ENCODE results near the gene SLCO3A1. TPM values are rescaled to one million over a fixed set of nuclear protein-coding genes. Genes with fewer than 3 reads are reported as not detected.

SLCO3A1 gene
- total RNA-seq, 1 experiment from 2014 or later, result 37.8 TPM

- peaks cover 7% of the 10 kb centered on the region; the same call in 1 of the 2 replicates for H3K36me3 ChIP-seq (ENCODE audit: low read depth)
- peaks cover 81% of the 10 kb centered on the region for H3K79me2 ChIP-seq (ENCODE audit: low read depth)
- peaks cover 17% of the 10 kb centered on the region; the same call in 1 of the 2 replicates for H3F3A ChIP-seq (ENCODE audit: insufficient read depth, low read depth)
- ChIA-PET CTCF (no interaction called here), POLR2A (ENCODE audit: unreplicated experiment) (no interaction called here)
- peak overlapping the region; percentile 45 for H3K4me2 ChIP-seq
- no peaks in the 10 kb centered on the region for H3K9me3 ChIP-seq (ENCODE audit: insufficient read depth, low read depth)
- H3K27ac ChIP-seq, result peak overlapping the region; percentile 74
- no peaks in the 10 kb centered on the region for H3K27me3 ChIP-seq (ENCODE audit: insufficient read depth, low read depth)
- no peaks in the 10 kb centered on the region for H4K20me1 ChIP-seq (ENCODE audit: insufficient read depth)
- no peak overlapping the region for H2AFZ ChIP-seq
- no peaks in the 10 kb centered on the region for H3K9me2 ChIP-seq (ENCODE audit: insufficient read depth)
- DNase-seq, result no peak
- intact Hi-C loops (cut with micrococcal nuclease; ENCODE audit: unreplicated experiment), result loop anchor here (2.0 to 10.0 kb wide), 2 partner anchors 33 to 117 kb away; no protein-coding TSS in a partner anchor
- H3K4me3 ChIP-seq, result no peak overlapping the region
- BruUV-seq (replicated peaks), result no TSS peak
- TF ChIP-seq CTCF (conservative IDR thresholded peaks at IDR 0.05) (no peak), EZH2 (IDR thresholded peaks at IDR 0.05; ENCODE audit: low read depth) (no peak)
- peaks cover 54% of the 10 kb centered on the region for H3K4me1 ChIP-seq (replicated peaks; ENCODE audit: insufficient read depth)
Observed at GRCh38 chr15:91857772-91858171, 4.3 kb downstream of the SLCO3A1 start.

GRCh38 chr15:91860498-91860897 is 7.0 kb downstream of the SLCO3A1 start:
- no peak overlapping the region for H3K27ac ChIP-seq
- H3K27me3 ChIP-seq (ENCODE audit: insufficient read depth, low read depth), result no peaks in the 10 kb centered on the region
- peaks cover 60% of the 10 kb centered on the region for H3K4me1 ChIP-seq (replicated peaks; ENCODE audit: insufficient read depth)
- no peaks in the 10 kb centered on the region for H3K9me3 ChIP-seq (ENCODE audit: insufficient read depth, low read depth)
- no peak overlapping the region for H3K4me3 ChIP-seq
- TF ChIP-seq CTCF (conservative IDR thresholded peaks at IDR 0.05), result no peak
- TF ChIP-seq EZH2 (IDR thresholded peaks at IDR 0.05; ENCODE audit: low read depth), result no peak
- POLR2A ChIA-PET (ENCODE audit: unreplicated experiment), result no interaction called here
- no peak overlapping the region for H3K4me2 ChIP-seq
- peaks cover 7% of the 10 kb centered on the region; the same call in 1 of the 2 replicates for H3K36me3 ChIP-seq (ENCODE audit: low read depth)
- no peaks in the 10 kb centered on the region for H4K20me1 ChIP-seq (ENCODE audit: insufficient read depth)
- peaks cover 95% of the 10 kb centered on the region for H3K79me2 ChIP-seq (ENCODE audit: low read depth)
- intact Hi-C loops (cut with micrococcal nuclease; ENCODE audit: unreplicated experiment), result loop anchor here (10.0 kb wide), 1 partner anchor 784 kb away; no protein-coding TSS in a partner anchor
- H3K9me2 ChIP-seq (ENCODE audit: insufficient read depth), result no peaks in the 10 kb centered on the region
- CTCF ChIA-PET, result no interaction called here
- no peak overlapping the region for H2AFZ ChIP-seq
- no peak for DNase-seq
- no TSS peak for BruUV-seq (replicated peaks)
- peaks cover 26% of the 10 kb centered on the region for H3F3A ChIP-seq (ENCODE audit: insufficient read depth, low read depth)

GRCh38 chr15:91861223-91861622 is 7.7 kb downstream of the SLCO3A1 start:
- Histone ChIP-seq H3K4me3 (no peak overlapping the region), H3K27ac (no peak overlapping the region), H3K79me2 (ENCODE audit: low read depth) (peaks cover 98% of the 10 kb centered on the region), H3K9me3 (ENCODE audit: insufficient read depth, low read depth) (no peaks in the 10 kb centered on the region), H3F3A (ENCODE audit: insufficient read depth, low read depth) (peaks cover 32% of the 10 kb centered on the region), H2AFZ (no peak overlapping the region), H4K20me1 (ENCODE audit: insufficient read depth) (no peaks in the 10 kb centered on the region), H3K36me3 (ENCODE audit: low read depth) (peaks cover 7% of the 10 kb centered on the region; the same call in 1 of the 2 replicates), H3K27me3 (ENCODE audit: insufficient read depth, low read depth) (no peaks in the 10 kb centered on the region), H3K9me2 (ENCODE audit: insufficient read depth) (no peaks in the 10 kb centered on the region), H3K4me2 (no peak overlapping the region), H3K4me1 (replicated peaks; ENCODE audit: insufficient read depth) (peaks cover 61% of the 10 kb centered on the region)
- DNase-seq, result no peak
- intact Hi-C loops (cut with micrococcal nuclease; ENCODE audit: unreplicated experiment), result loop anchor here (10.0 kb wide), 1 partner anchor 784 kb away; no protein-coding TSS in a partner anchor
- ChIA-PET CTCF (no interaction called here), POLR2A (ENCODE audit: unreplicated experiment) (no interaction called here)
- TF ChIP-seq CTCF (conservative IDR thresholded peaks at IDR 0.05) (no peak), EZH2 (IDR thresholded peaks at IDR 0.05; ENCODE audit: low read depth) (no peak)
- BruUV-seq (replicated peaks), result no TSS peak

All from PC-9 (cell line).